Endometrial microvascular endothelial cells (primary cell): ENCODE data around the gene UXT. TPM values are rescaled to one million over a fixed set of nuclear protein-coding genes. Genes with fewer than 3 reads are reported as not detected.
"Not testable (repeated sequence)": the region's sequence is repeated elsewhere in the genome, so short reads cannot be mapped to it uniquely, and the experiment has no call there.

Experiments
- in situ Hi-C: cut with HindIII; loops from 2 replicates; pipeline ENCODE4 v1.10.0; 2017; ENCODE audit warnings: low sequenced_read_pairs, low pct_unique_long_range_greater_than_20kb; ENCODE audit errors: inconsistent ontology term
- total RNA-seq: library from RNA; depleted of rRNA; stranded (reverse); fragments of >200 nt; gene quantifications from one replicate; pipeline ENCODE4 v1.2.3, GENCODE V29; 2015; ENCODE audit errors: inconsistent ontology term

Gene UXT
- total RNA-seq, 1 donor from 2014 or later = 115 TPM

- in situ Hi-C loops = no loop called here
These were observed 37.1 kb downstream of the UXT start for GRCh38 chrX:47621851-47622250.

GRCh38 chrX:47620303-47620685, 38.7 kb downstream of the UXT start:
- in situ Hi-C loops = no loop called here

GRCh38 chrX:47619486-47620302, 39.3 kb downstream of the UXT start, which contains the start of gene SYN1:
TSS of gene SYN1 (minus strand) at chrX:47619857. CDS start at chrX:47619728, 129 bp downstream.
- in situ Hi-C loops = no loop called here

- in situ Hi-C loops = no loop called here
These were observed 40.0 kb downstream of the UXT start for GRCh38 chrX:47618923-47619485.

DNA sequence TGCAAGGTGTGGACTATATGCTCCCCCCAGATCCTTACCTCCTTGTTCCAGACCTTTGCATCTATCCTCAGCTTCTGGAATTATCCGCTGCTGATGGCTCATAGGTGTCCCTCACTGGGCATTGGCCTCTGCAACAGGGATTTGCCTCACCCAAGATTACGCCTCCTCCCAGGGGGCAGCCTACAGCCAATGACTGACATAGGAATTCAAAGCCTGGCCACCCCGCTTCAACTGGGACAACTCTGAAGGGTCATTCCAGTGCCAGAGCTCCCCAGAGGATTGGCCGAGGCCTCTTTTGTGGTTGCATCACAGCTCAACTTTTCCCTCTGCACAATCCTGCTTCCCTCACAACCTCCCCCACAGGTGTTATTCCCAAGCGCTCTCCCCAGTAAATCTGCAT, 44.4 kb downstream of the UXT start:
- in situ Hi-C loops = no loop called here

GRCh38 chrX:47613082-47613481, 45.9 kb downstream of the UXT start:
- in situ Hi-C loops = no loop called here

DNA sequence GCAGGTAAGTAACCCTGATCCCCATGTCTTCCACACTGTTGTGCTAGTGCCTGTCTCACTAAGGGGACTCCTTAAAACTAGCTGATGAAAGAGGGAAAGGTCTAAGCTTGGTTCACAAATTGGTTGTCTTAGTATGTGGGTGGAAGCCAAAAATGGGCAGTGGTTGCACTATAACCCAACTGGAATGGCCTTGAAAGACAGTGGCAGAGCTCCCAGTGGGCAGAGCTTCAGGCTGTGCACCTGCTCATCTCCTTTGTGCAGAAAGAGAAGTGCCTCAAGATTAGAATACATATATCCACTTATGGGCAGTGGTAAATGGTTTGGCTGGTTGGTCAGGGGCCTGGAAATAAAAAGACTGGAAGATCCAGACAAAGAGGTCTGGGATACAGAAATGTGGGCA, 46.6 kb downstream of the UXT start:
- in situ Hi-C loops = no loop called here

- in situ Hi-C loops = no loop called here
These were observed 47.1 kb downstream of the UXT start for GRCh38 chrX:47611926-47612325.

GRCh38 chrX:47611489-47611888, 47.5 kb downstream of the UXT start:
- in situ Hi-C loops = no loop called here

GRCh38 chrX:47610511-47610910, 48.5 kb downstream of the UXT start:
- in situ Hi-C loops = no loop called here

DNA sequence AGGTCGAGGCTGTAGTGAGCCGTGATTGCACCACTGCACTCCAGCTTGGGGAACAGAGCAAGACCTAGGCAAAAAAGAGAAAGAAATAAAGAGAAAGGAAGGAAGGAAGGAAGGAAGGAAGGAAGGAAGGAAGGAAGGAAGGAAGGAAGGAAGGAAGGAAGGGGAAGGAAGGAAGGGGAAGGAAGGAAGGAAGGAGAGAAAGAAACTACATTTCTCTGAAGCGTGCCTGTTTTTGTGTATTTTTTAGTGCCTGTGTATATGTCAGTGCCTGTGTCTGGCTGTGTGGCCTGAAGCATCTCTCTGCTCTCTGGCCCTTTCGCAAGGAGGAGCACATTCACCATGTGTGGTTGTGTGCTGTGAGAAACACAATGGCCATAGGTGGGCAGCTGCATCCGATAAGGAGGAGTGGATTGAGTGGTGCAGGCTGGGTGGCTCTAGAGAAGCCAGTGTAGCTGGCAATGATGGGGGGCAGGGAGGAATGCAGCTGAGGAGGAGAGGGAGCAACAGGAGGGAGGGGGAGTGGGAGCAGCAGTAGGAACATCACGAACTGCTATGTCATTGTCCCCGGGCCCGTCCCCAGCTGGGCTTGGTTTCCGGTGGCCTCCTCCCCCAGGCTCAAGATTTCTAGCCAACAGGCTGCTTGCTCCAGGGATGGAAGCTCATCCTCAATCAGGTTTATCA, 50.7 kb downstream of the UXT start:
- in situ Hi-C loops = no loop called here

GRCh38 chrX:47607091-47607490, 51.9 kb downstream of the UXT start:
- in situ Hi-C loops = no loop called here

- in situ Hi-C loops = no loop called here
These were observed 54.0 kb downstream of the UXT start for GRCh38 chrX:47605024-47605423.

- in situ Hi-C loops = not testable (repeated sequence)
These were observed 55.9 kb downstream of the UXT start for GRCh38 chrX:47603125-47603524.

Other genes with a start within 250 kb of the UXT start
- 5.6 TPM for gene ZNF41, start 176.0 kb downstream of the UXT start, total RNA-seq
- 40.5 TPM for gene ARAF, start 98.0 kb downstream of the UXT start, total RNA-seq
- 160 TPM for gene TIMP1, start 76.7 kb downstream of the UXT start, total RNA-seq
- gene SYN1, start 39.3 kb downstream of the UXT start, total RNA-seq = not detected
- gene CFP, start 29.2 kb downstream of the UXT start, total RNA-seq = 0.46 TPM
- 32.8 TPM for gene ELK1, start 8.6 kb downstream of the UXT start, total RNA-seq
- gene ZNF81, start 177.7 kb upstream of the UXT start, total RNA-seq = 3.3 TPM